ENCODE results near the gene FAM222A.
"Not testable (repeated sequence)": the region's sequence is repeated elsewhere in the genome, so short reads cannot be mapped to it uniquely, and the experiment has no call there.

Gene FAM222A

GRCh38 chr12:109693653-109694600 is 19.7 kb upstream of the FAM222A start:
- FAIRE-seq: peak; percentile 5

GRCh38 chr12:109694629-109695028 is 19.0 kb upstream of the FAM222A start:
- FAIRE-seq: not testable (repeated sequence)

GRCh38 chr12:109695416-109695815 is 18.2 kb upstream of the FAM222A start:
- FAIRE-seq: no peak

- no peak for FAIRE-seq
These were observed 17.6 kb upstream of the FAM222A start for GRCh38 chr12:109695961-109696461.

DNA sequence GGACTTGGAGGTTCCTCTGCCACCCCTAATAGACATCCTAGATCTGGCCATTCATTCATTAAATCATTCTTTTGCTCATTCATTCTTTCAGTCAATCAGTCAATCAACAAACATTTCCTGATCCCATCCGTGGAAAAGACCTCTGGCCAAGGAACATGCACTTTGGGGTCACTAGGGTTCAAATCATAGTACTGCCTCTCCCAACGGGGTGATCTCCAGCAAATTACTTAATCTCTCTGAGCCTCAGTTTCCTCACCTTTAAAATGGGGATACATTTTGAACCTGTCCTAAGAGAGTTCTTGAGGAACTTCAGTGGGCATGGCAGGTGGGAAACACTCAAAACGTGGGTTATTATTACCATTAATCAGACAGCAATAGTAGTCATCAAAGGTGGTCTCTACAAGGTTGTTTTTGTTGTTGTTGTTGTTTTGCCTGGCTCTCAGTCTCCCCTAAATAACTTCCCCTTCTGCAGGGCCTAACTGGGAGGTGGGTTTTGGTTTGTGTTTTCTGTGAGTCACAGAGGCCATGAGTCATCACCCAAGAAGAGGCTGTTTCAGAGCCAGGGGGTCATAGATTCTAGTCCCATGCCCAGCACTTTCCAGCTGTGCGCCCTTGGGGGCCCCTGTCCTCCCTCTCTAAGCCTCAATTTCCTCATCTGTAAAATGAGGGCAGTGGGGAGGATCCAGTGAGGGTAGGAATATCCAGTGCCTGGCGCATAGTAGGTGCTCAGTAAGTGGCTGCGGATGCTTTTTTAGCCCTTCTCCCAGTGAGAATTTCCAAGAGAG is 16.9 kb upstream of the FAM222A start:
- FAIRE-seq: no peak

DNA sequence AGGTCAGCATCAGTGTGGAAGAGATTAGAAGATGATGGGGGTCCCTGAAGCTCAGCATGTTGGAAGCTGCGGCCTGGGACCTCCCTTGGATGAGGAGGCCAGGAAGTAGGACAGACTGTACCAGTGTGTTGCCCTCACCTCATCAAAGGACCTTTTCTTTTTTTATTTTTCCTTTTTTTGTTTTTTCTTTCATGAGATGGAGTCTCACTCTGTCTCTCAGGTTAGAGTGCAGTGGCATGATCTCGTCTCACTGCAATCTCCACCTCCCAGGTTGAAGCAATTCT is 16.4 kb upstream of the FAM222A start:
- no peak for FAIRE-seq

- no peak for FAIRE-seq
These were observed 15.7 kb upstream of the FAM222A start for GRCh38 chr12:109697877-109698468.

- no peak for FAIRE-seq
These were observed 14.8 kb upstream of the FAM222A start for GRCh38 chr12:109698820-109699219.

DNA sequence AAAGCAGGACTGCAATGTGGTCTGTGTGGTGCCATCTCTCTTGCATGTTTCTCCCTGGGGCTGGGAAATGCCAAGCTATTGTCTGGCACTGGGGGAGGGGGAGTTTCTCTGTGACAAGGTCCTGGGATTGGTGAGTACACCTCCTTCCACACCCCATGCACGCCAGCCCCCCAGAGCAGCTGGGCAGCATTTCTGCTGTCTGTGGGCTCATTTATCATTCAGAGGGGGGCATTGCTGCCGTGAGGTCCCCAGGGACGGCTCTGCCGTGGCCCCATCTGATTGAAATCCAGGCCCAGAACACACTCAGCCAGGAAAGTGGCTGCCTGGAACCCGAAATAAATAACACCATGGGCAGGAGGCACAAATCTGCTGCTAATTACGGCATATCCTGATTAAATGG is 12.6 kb upstream of the FAM222A start:
- no peak for FAIRE-seq

- no peak for FAIRE-seq
These were observed 11.3 kb upstream of the FAM222A start for GRCh38 chr12:109702111-109702841.

DNA sequence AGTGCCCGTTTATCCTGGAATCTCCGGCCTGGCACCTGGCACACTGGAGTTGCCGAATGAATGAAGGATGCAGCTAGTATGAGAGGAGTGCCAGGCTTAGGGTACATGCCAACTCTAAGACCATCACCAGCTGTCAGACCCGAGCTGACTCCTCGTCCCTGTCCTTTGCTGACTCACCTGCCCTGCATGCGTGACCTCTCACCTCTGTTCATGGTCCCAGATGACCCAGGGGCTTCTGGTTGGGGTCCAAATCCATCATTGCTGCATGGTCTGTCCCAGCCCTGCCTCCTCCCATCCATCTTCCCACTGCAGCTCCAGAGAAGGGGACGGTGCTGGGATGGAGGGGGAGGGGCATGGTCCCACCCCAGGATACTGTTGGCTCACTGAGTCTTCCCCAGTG is 9.9 kb upstream of the FAM222A start:
- no peak for FAIRE-seq

- FAIRE-seq: no peak
These were observed 9.1 kb upstream of the FAM222A start for GRCh38 chr12:109704371-109705098.

- FAIRE-seq: no peak
These were observed 8.3 kb upstream of the FAM222A start for GRCh38 chr12:109705291-109705690.

- FAIRE-seq: no peak
These were observed 7.3 kb upstream of the FAM222A start for GRCh38 chr12:109706398-109706746.

GRCh38 chr12:109706747-109707469 is 6.7 kb upstream of the FAM222A start:
- FAIRE-seq: no peak

- no peak for FAIRE-seq
These were observed 6.2 kb upstream of the FAM222A start for GRCh38 chr12:109707470-109707821.

DNA sequence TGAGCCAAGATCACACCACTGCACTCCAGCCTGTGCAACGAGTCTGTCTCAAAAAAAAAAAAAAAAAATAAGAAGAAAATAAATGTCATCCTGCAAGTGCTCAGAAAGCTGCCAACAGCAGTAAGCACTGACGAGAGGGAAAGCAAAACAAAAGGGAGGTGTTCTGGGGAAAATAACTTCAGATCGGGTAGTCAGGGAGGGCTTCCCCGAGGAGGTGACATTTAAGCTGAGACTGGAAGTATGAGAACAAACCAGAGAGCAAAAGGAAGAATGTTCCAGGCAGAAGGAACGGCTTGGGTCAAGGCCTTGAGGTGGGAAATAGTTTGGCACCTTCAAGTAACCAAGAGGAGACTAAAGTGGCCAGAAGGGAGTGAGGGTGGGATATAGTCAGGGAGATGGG is 4.7 kb upstream of the FAM222A start:
- FAIRE-seq: no peak

DNA sequence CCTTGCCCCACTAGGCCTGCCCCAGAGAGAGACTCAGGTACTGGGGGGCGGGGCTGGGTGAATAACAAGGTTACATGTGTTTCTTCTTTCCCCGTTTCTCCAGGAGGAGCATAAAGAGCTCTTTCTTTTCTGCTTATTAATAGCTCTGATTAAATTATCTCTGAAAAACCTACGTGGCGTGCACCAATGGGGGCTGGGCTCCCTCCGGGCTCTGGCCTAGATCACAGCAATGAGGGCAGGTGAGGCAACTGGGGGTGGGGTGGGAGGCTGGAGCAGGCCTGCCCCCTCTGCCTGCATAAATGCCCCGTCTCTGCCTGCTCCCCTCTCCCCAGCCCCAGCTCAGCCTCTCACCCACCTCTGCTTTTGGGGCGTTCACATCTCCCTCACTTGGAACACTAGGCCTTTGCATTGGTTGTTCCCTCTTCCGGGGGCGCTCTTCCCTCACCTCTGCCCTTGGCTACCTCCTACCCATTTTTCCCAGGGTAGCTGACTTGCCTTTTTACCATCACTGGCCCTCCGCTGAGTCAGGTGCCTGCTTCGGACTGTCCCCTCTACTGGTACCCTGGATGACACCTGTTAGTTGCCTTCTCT is 4.1 kb upstream of the FAM222A start:
- no peak for FAIRE-seq

GRCh38 chr12:109710205-109710746 is 3.3 kb upstream of the FAM222A start:
- FAIRE-seq: no peak

- FAIRE-seq: peak; percentile 70
These were observed 2.7 kb upstream of the FAM222A start for GRCh38 chr12:109710747-109711595.
